T-helper 9 cell (primary cell): ENCODE results near the gene TAF1A.
"Not testable (repeated sequence)": the region's sequence is repeated elsewhere in the genome, so short reads cannot be mapped to it uniquely, and the experiment has no call there.

Experiments
- DNase-seq: peaks from one replicate; pipeline ENCODE4 v3.0.0-alpha.2; 2020
- total RNA-seq, 2 donors: gene quantifications; one replicate each; lab custom pipeline; 2026; lab: John Stamatoyannopoulos, UW

The TAF1A gene
- 4.8 to 16.6 reads per million in 2 donors for total RNA-seq

DNA sequence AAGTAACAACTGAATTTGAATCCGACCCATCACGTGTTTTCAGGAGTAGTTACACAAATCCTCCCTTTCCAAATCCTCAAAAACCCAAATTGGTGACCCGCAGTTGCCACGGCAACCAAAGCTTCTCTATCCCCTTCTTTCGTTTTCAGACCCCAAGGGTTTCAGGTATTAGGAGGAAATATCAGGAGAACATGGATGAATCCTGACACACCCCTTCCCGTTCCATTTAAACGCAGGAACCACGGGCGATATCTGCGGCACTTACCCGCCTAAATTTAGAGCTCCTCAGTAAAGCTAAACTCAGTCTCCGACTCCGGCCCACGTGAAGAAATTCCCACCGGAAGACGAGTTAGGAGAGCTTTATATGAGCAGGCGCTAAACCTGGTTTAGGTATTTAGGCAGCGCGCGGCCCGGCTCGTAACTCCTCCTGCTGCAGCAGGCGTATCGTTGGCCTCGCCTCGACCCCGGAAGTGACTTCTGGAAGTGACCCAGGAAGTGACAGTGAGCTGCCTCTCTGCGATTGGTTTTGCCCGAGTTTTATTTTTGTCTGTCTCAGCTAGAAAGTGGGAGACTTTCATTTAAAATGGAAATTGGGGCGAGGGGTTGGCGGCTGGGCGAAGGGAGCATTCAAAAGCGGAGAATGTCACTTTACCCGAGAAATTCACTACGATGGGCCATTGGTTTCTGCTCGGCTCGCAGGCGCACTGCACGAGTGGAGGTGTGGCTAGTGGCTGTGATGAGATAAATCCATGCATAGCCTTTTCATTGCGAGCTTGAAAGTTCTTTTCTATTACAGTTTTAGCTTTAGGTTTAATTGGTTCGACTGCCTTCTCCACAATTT lies at the start of gene TAF1A:
Gene TAF1A, minus strand, starts transcription at position 472 of the 841 bp plus-strand sequence.
- DNase-seq, result peak; percentile 76

DNA sequence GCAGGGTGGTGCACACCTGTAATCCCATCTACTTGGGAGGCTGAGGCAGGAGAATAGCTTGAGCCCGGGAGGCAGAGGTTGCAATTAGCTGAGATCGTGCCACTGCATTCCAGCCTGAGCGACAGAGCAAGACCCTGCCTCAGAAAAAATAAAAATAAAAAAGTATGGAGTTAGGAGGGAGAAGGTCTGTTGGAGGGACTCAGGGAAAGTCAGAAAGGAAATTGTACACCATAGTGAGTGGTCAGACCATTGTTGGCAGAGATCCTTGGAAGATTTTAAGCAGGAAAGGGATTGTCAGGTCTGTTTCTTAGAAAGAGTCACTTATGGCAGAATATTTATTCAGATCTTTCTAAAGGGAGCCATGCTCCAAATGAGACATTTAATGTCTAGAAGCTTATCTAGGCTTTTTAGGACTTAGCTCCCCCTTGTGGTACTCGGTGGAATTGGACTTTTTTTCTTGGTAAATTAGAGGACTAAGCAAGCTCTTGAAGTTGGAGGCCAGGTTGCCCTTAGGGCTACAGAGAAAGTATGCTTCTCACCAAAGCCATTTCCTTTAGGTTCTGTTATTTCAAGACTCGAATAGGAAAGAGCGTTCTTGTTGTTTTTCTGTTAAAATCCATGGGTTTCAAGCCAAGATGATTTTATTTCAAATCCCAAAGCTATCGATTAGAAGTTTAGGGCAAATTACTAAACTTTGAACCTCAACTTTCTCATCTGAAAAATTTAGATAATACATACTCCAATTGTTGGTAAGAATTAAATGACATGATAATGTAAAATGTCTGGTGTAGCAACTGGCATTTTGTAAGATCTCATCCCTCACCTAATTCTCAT lies 44.7 kb upstream of the TAF1A start:
- DNase-seq, result peak; percentile 51

DNA sequence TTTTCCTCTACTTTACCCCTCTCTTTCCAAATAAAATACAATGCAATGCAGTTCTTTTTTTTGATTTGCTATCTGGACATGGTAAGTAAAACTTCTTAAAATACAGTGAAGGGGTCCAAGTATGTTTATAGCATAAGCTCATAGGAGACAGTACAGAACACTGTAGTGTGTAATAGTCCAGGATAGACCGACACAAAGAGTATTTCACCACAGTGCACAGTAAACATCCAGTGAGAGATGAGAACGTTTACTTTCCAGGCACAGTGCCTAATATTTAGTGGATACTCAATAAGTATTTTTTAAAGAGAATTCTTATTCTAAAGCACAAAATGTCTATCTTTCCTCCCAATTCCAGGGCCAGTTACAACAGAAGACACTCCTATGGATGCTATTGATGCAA lies 43.0 kb upstream of the TAF1A start:
- no peak for DNase-seq

DNA sequence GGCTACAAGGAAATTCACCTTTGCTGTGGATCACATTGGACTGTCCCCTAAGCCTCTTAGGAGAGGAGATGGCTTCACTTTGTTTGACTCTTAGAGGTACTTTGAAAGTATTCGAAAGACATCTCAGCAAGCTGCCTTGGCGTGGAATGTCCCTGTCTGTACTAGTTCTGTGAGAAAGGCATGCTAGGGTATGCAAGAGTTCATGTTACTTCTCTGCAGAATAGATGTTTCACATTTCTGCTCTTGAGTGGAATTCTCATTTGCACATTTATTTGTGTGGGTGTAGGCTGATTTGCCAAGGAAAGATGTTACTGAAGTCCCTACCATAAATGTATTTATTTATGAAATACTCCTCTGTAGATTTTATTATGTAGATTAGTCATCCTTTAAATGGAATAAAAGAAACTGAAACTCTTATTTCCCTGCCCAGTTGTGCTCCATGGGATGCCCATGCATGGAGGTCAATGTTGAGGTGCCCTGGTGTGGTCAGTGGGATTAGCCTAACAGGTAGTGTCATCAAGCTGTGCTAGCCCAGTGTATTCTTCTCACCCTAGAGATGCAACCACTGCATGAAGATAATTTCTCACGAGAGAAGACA lies 42.0 kb upstream of the TAF1A start:
- DNase-seq, result no peak

DNA sequence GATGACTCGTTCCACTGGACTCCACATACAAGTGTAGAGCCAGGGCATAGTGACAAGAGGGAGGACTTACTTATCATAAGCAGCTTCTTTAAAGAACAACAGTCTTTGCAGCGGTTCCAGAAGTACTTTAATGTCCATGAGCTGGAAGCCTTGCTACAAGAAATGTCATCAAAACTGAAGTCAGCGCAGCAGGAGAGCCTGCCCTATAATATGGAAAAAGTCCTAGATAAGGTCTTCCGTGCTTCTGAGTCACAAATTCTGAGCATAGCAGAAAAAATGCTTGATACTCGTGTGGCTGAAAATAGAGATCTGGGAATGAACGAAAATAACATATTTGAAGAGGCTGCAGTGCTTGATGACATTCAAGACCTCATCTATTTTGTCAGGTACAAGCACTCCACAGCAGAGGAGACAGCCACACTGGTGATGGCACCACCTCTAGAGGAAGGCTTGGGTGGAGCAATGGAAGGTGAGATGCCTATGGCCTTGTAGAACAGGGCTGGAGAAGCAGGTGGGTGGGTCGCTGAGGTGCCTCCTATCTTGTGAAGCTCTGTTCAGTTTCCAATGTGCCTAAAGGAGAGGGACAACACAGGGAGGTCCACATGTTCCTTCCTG lies 40.3 kb upstream of the TAF1A start:
- DNase-seq, result no peak

DNA sequence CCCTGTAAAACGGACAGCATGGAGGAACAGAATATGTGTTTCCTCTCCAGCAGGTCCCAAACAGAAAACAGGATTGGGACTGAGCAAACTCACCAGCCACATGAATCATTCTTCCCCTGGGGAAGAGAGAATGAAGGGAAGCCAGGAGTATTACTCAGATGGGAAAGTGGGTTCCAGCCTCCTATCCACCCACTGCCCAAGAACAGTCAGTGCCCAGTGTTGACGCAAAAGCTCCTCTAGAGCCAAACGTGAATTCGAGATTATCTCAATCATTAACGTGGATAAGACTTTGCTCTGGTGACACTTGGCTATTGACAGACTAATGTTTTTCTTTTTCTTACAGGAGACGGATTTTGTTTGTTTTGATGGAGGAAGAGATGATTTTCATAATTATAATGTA lies 37.5 kb upstream of the TAF1A start:
- no peak for DNase-seq

DNA sequence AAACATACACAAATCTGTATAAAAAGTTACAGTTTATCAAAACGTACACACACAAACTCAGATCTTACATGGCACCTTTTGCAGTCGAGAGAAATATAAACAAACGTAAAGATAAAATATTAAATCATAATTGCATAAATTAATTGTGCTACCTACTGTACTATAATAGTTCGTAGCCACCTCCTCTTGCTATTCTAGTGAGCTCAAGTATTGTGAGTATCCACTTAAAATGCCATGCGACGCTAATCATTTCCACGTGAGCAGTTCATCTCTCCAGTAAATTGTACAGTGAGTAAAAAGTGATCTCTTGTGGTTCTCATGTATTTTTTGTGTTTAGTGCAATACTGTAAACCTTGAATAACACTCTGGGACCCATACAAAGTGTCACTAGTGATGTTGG lies 34.5 kb upstream of the TAF1A start:
- DNase-seq, result no peak

DNA sequence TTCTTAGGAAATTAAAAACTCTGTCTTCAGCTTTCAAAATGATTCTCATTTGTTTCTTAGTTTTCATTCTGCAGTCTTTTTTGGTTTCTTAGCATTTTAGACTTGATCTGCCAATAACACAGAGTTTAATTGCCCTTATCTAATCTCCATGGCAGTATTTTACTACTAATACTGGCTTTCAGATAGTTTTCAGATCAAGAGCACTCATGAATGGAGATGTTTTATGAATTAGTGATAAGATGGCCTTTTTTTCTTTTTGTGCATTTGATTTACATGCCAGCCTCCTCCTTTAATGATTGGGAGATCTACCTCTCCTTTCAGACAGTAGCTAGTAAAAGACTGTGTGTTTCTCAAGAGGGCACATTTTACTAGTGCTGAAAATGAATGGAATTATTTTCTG lies 33.7 kb upstream of the TAF1A start:
- no peak for DNase-seq

DNA sequence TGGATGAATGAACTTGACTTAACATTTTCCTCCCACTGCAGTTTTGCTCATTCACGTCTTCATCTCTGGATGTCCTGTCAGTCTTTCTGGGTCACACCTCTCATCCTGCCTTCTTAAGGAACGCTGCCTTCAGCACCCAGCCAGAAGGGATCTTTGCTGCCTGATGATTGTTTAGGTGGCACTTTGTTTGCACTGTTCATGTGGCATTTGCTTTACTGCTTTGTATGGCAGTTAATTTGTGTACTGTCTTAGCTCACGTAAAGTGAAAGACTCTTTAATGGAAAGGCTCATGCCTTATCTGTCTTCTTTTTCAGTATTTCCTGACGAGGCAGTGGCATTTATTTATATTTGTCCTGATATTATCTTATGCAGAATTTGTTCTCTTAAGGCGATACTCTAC lies 33.0 kb upstream of the TAF1A start:
- DNase-seq, result no peak

DNA sequence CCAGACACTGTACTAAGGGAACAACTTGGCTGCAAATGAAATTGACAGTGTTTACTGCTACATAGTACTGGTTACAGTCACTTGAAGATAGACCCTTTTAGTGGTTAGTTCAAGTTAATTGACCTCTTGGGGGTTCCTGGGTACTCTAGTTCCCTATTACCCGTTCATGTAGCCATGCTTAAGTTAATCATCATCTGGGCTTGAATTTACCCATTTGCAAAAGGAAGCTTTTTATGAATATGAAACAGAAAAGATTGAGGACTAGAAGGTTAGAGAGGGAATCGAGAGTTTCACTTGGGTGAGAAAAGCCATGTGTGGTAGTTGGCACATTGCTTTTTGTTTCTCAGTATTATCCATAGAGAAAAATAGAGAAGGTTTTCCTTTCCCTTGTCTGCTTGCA lies 30.8 kb upstream of the TAF1A start:
- DNase-seq, result no peak

DNA sequence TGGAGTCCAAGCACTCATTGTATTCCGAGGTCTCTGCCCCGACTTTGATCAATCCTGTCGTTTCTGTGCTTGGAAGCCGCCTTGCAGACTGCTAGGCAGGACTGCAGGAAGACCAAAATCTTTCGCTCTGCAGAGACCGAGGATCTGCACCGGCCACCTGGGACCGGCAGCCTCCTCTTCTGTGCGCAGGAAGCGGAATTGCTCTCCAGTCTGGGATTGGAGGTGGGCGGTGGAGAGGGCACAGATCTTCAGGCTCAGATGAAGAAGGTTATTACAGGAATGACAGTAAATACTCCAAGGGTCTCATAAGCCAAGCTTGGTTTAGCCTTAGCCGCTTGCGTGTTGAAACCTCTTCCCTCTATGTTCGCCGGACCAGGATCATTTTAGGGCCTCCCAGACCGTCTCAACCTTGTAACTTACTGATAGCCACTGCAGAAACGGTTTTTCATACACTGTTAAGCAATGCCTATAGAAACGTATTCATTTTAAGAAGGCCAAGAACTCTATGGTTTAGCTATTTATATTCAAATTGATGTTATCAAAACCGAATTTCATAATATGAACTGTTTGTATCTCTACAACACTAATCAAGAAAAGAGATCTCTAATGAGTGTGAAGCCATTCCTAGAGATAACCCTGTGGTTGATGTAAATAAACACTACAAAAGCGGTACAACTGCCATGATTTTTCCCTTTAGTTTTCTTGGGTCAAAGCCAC lies 29.3 kb upstream of the TAF1A start:
- no peak for DNase-seq

DNA sequence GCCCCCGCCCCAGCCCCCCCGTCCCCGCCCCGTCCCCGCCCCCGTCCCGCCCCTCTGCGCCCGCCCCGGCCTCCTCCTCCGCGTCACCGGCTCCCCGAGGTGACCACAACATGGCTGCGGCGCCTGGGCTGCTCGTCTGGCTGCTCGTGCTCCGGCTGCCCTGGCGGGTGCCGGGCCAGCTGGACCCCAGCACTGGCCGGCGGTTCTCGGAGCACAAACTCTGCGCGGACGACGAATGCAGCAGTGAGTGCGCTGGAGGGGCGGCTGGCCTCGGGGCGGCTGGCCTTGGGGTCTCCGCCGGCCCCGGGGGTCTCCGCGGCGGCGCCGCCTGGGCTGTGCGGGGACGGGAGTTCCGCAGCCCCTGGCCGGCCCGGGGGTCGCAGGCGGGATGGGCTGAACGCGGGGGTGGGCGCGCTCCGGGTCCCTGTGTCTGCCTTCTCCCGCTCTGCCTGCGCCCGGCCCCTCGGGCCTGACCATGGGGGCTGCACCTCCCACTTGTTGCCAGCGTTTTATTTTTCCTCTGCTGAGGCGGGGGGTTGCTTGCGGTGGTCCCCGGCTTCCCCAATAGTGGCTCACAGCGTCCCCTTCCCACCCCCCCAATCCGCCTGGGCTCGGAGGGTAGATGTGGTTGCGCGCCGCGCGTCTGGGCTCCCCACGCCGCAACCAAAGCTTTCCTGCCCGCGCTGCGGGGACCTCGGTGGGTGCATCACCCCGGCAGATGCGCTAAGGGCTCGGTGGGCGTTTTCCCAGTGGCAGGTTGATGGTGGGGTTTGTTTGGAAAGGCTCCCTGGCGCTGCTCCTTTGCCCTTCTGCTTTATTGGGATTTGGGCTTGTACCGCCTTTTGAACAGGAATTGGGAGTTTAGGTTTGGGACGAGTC lies 28.5 kb upstream of the TAF1A start, which contains the start of gene MIA3:
Gene MIA3, plus strand, starts transcription at position 97 of the 879 bp plus-strand sequence. Its CDS starts 14 bp downstream, at position 111.
- peak; percentile 79 for DNase-seq

DNA sequence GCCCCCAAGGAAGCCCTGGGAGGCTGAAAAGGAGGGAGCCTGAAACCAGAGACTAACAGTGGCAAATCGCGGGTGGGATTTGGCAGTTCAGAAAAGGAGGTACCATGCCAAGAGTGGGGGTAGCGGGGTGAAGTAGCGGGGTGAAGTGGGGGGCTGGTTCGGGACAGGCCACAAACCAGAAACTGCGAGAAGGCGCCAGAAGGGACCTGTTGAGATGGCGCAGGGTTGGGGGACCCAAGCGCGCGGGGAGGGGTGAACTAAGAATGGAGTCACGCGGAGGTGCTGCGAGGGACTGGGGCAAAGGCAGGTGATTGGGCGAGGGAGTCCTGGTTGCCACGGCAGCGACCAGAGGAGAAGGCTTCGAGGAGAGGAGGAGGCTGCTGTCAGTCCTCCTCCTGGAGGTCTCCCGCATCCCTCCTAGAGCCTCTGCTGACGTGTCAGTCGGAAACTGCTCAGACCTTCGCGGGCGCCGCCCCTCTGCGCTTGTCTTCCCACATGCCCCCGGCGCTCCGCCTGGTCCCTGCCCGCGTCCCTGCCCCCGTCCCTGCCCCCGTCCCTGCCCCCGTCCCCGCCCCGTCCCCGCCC lies 27.7 kb upstream of the TAF1A start:
- peak; percentile 92 for DNase-seq

DNA sequence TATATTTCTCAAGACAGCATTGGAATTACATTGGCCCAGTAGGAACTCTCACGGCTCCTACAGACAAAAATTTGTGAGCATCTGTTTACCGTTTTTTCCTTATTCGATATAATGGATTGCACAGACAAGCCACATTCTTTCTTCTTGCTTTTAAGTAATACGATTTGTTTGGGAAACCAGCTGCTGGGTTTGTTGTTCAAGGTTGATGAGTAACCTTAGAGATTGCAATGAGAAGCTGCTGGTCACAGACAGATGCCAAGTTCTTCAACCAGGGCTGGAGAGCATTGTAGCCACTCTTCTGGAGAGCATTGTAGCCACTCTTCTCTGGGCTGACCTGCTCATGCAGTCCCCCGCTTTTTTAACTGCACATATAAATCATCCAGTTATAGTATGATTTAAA lies 26.8 kb upstream of the TAF1A start:
- DNase-seq, result no peak

DNA sequence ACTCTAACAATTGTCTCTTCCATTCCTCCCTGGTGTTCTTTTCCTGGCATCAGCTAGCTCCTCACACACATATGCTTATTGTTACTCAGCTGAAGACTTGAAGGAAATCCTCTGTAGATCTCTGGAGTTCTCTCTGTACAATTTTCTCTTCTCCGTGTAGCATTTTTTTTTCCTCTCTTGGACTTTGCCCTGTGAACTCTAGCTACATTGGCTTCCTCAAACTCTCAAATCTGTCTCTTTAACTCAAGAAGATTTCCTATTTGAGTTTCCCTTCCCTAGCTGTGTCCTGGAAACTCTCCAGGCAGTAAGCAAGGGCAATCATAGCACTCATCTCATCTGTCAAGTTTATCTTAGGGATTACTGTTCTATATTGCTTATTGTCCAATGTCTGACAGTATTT lies 23.9 kb upstream of the TAF1A start:
- DNase-seq, result no peak

DNA sequence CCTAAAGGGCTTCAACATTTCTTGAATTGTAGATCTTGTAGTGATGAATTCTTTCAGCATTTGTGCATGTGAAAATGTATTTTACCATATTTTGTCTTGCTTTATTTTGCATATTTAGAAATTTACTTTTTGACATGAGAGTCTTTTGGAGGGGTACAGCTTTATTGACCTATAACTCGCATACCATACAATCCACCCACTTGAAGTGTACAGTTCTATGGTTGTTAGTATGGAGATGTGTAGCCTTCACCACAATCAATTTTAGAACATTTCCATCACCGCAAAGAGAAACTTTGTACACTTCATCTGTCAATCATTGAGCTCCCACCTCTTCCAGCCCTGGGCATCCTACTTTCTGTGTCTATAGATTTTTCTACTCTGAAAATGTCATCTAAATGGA lies 21.0 kb upstream of the TAF1A start:
- DNase-seq, result no peak

DNA sequence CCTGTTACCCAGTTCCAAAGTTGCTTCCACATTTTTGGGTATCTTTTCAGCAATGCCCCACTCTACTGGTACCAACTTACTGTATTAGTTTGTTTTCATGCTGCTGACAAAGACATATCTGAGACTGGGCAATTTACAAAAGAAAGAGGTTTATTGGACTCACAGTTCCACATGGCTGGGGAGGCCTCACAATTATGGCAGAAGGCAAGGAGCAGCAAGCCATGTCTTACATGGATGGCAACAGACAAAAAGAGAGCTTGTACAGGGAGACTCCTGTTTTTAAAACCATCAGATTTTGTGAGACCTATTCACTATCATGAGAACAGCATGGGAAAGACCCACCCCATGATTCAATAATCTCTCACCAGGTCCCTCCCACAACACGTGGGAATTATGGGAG lies 19.4 kb upstream of the TAF1A start:
- not testable (repeated sequence) for DNase-seq

DNA sequence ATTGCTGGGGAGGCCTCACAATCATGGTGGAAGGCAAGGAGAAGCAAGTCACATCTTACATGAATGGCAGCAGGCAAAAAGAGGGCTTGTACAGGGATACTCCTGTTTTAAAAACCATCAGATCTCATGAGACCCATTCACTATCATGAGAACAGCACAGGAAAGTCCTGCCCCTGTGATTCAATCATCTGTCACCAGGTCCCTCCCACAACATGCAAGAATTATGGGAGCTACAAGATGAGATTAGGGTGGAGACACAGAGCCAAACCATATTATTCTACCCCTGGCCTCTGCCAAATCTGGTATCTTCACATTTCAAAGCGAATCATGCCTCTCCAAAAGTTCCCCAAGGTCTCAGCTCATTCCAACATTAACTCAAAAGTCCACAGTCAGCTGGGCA lies 17.0 kb upstream of the TAF1A start:
- no peak for DNase-seq

DNA sequence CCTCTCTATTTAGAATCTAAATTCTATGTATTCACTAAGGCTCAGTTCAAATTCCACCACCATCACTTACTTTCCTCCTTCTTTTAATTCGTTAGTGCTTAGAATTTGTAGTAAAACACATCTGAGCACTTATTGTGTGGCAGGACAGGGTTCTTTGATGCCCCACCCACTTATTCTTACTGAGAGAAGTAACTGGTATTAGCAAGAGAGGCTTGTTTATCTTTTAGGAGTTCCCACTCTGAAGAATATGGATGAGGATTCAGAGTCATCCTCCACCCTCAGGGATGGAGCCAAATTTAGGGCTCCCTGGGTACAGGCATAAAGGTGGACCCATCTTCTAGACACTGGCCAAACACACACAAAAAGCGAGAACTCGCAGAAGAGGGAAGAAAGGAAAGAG lies 11.5 kb upstream of the TAF1A start:
- no peak for DNase-seq

DNA sequence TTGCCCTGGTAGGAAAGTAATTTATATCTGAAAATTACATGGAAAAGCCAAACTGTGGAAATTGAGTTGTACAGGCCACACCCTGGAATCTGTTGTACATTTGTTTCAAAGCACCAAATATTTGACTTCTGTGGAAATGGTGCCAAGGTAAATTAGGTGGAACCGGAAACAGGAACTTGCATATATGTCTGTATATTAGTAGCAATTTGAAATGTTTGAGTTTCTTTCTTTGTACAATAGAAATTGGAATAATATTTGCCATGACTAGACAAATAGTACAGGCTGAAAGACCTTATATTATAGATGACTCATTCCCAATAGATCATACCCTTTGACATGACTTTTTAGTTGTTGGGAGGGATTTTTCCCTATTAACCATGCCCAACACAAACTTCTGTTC lies 10.5 kb upstream of the TAF1A start:
- DNase-seq, result no peak

DNA sequence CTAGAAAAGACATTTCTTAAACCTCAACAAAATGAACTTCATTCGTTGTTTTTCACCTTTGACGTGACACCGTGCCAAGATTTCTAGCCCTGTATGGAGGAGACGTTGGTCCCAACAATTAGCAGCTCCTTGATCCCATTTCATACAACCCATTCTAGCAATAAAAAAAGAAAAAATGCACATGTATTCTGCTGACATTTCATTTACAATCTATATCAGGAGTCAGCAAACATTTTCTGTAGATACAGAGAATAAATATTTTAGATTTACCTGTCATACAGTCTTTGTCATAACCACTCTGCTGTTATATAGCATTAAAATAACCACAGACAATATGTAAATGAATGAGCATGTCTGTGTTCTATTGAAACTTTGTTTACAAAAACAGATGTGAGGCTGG lies 7.0 kb upstream of the TAF1A start:
- DNase-seq, result no peak
